OCI-LY1 (cell line): ENCODE results near the gene ATG4D.
"Not testable (repeated sequence)": the region's sequence is repeated elsewhere in the genome, so short reads cannot be mapped to it uniquely, and the experiment has no call there.

Experiments used
- H2AFZ ChIP-seq: fragments of 200-600 bp; sonication (generic), shearing (Covaris generic); 2 replicates; pipeline ENCODE4 v1.6.0; 2014; ENCODE audit warnings: antibody characterized with exemption, mild to moderate bottlenecking, low read length
- H3F3A ChIP-seq: fragments of 200-600 bp; sonication (generic), shearing (Covaris generic); 2 replicates; pipeline ENCODE4 v1.6.0; 2014; ENCODE audit warnings: mild to moderate bottlenecking, antibody characterized with exemption, low read length, moderate library complexity; ENCODE audit not compliant: insufficient read depth
- H3K27ac ChIP-seq: fragments of 200-600 bp; sonication (generic); 2 replicates; pipeline ENCODE4 v1.5.1; 2014; ENCODE audit warnings: low read length, mixed run types, mild to moderate bottlenecking, low read depth; ENCODE audit not compliant: poor library complexity, severe bottlenecking
- H3K27me3 ChIP-seq: fragments of 200-600 bp; sonication (generic); 2 replicates; pipeline ENCODE4 v1.6.0; 2014; ENCODE audit warnings: antibody characterized with exemption, mild to moderate bottlenecking, low read length, moderate library complexity; ENCODE audit not compliant: insufficient read depth
- H3K36me3 ChIP-seq: fragments of 200-600 bp; sonication (generic); 2 replicates; pipeline ENCODE4 v1.6.1; 2014; ENCODE audit warnings: mild to moderate bottlenecking, antibody characterized with exemption, low read length, moderate library complexity, mixed read lengths; ENCODE audit not compliant: insufficient read depth
- H3K4me1 ChIP-seq: fragments of 200-600 bp; sonication (generic); 2 replicates; pipeline ENCODE4 v1.5.1; 2014; ENCODE audit warnings: mild to moderate bottlenecking, low read length, moderate library complexity; ENCODE audit not compliant: insufficient read depth, severe bottlenecking
- H3K4me2 ChIP-seq: fragments of 200-600 bp; sonication (generic), shearing (Covaris generic); 2 replicates; pipeline ENCODE4 v1.6.1; 2014; ENCODE audit warnings: low read length
- H3K4me3 ChIP-seq: fragments of 200-600 bp; sonication (generic); 2 replicates; pipeline ENCODE4 v1.5.1; 2014; ENCODE audit warnings: low read length, low read depth, mild to moderate bottlenecking, mixed read lengths; ENCODE audit not compliant: poor library complexity, severe bottlenecking
- H3K79me2 ChIP-seq: fragments of 200-600 bp; shearing (Covaris generic); 2 replicates; pipeline ENCODE4 v1.6.1; 2016; ENCODE audit warnings: mixed run types, low read length, mixed read lengths; ENCODE audit not compliant: insufficient read depth
- H3K9ac ChIP-seq: fragments of 200-600 bp; sonication (generic), shearing (Covaris generic); 2 replicates; pipeline ENCODE4 v1.6.1; 2014; ENCODE audit warnings: mild to moderate bottlenecking, low read length, mixed read lengths
- H3K9me2 ChIP-seq: fragments of 200-600 bp; sonication (generic), shearing (Covaris generic); 2 replicates; pipeline ENCODE4 v1.6.1; 2014; ENCODE audit warnings: low read depth, mild to moderate bottlenecking, low read length, mixed read lengths
- H3K9me3 ChIP-seq: fragments of 200-600 bp; shearing (Covaris generic); 2 replicates; pipeline ENCODE4 v1.6.1; 2014; ENCODE audit warnings: low read length, mixed read lengths
- H4K20me1 ChIP-seq: fragments of 200-600 bp; sonication (generic), shearing (Covaris generic); 2 replicates; pipeline ENCODE4 v1.6.0; 2016; ENCODE audit warnings: mild to moderate bottlenecking, low read length; ENCODE audit not compliant: insufficient read depth
- CTCF ChIP-seq: fragments of 200-600 bp; sonication (generic), shearing (Covaris generic); IDR thresholded peaks from 2 replicates; pipeline ENCODE4 v1.5.1; 2017; ENCODE audit warnings: mild to moderate bottlenecking, antibody characterized with exemption, low read length, moderate library complexity, mixed read lengths
- EZH2 ChIP-seq: fragments of 200-600 bp; sonication (generic), shearing (Covaris generic); IDR thresholded peaks from 2 replicates; pipeline ENCODE4 v1.8.0; 2017; ENCODE audit warnings: borderline replicate concordance, mixed run types, mild to moderate bottlenecking, antibody characterized with exemption, low read length, moderate library complexity, mixed read lengths

Gene ATG4D

GRCh38 chr19:10538204-10538983 is 5.3 kb upstream of the ATG4D start:
- H3F3A ChIP-seq: no peaks in the 10 kb centered on the region
- no peak overlapping the region for H3K9ac ChIP-seq
- H2AFZ ChIP-seq: no peak overlapping the region

GRCh38 chr19:10539016-10539415 is 4.7 kb upstream of the ATG4D start:
- not testable (repeated sequence) for H2AFZ ChIP-seq, H3F3A ChIP-seq, H3K36me3 ChIP-seq, H3K9ac ChIP-seq, H3K27ac ChIP-seq, H3K4me3 ChIP-seq, H3K79me2 ChIP-seq, H3K4me1 ChIP-seq, H3K9me3 ChIP-seq, H3K27me3 ChIP-seq, H4K20me1 ChIP-seq, H3K4me2 ChIP-seq, H3K9me2 ChIP-seq

More at GRCh38 chr19:10538204-10538983, 5.3 kb upstream of the ATG4D start:
- Histone ChIP-seq H4K20me1 (no peaks in the 10 kb centered on the region), H3K79me2 (no peaks in the 10 kb centered on the region), H3K4me2 (no peak overlapping the region), H3K4me3 (no peak overlapping the region), H3K9me2 (no peaks in the 10 kb centered on the region), H3K36me3 (no peaks in the 10 kb centered on the region), H3K27me3 (no peaks in the 10 kb centered on the region), H3K9me3 (no peaks in the 10 kb centered on the region), H3K27ac (no peak overlapping the region), H3K4me1 (peaks cover 3% of the 10 kb centered on the region)
- TF ChIP-seq EZH2 (no peak), CTCF (no peak)

- TF ChIP-seq CTCF (no peak), EZH2 (no peak)
- no peaks in the 10 kb centered on the region for H3K27me3 ChIP-seq
- no peak overlapping the region for H3K9ac ChIP-seq
- H3K9me3 ChIP-seq: no peaks in the 10 kb centered on the region
- H3K9me2 ChIP-seq: no peaks in the 10 kb centered on the region
- H3K36me3 ChIP-seq: peaks cover 7% of the 10 kb centered on the region; the same call in 1 of the 2 replicates
- no peak overlapping the region for H3K27ac ChIP-seq
- H2AFZ ChIP-seq: no peak overlapping the region
- peak overlapping the region; percentile 94 for H3K4me3 ChIP-seq
- peak overlapping the region; percentile 95 for H3K4me2 ChIP-seq
- H3K79me2 ChIP-seq: peaks cover 9% of the 10 kb centered on the region; the same call in 1 of the 2 replicates
- H3K4me1 ChIP-seq: peaks cover 11% of the 10 kb centered on the region
- no peaks in the 10 kb centered on the region for H4K20me1 ChIP-seq
- H3F3A ChIP-seq: no peaks in the 10 kb centered on the region
Observed at GRCh38 chr19:10543059-10543419, 665 bp upstream of the ATG4D start.
